A549 (cell line): Measurements from ENCODE around the gene SEC11A. TPM values are rescaled to one million over a fixed set of nuclear protein-coding genes. Genes with fewer than 3 reads are reported as not detected.

Experiments used
- ATAC-seq, 2 experiments: fragments of 200-7000 bp in 1 of 2; fragments of >200 bp in 1 of 2; cut with Nextera tagmentation in 1 of 2; cut with Tn5 transposase in 1 of 2; 3 replicates each; pipeline versions ENCODE4 v1.8.0 to v1.9.1; 2018 to 2020; ENCODE audit warnings: mild to moderate bottlenecking in 1 of 2, moderate library complexity in 1 of 2
- CTCF ChIA-PET: fragments of 300-600 bp; sonication (Branson Sonifier 250); formaldehyde crosslinking; extraction: SDS; loops from one replicate; lab custom pipeline; 2021; ENCODE audit warnings: antibody characterized with exemption, inconsistent platforms; lab: Yijun Ruan, JAX
- POLR2A ChIA-PET: fragments of 350-600 bp; formaldehyde crosslinking; extraction: SDS; loops from one replicate; lab custom pipeline; 2021; ENCODE audit warnings: antibody characterized with exemption, inconsistent platforms; lab: Yijun Ruan, JAX
- DNase-seq, 2 experiments: peaks; one replicate each; pipeline versions ENCODE4 v3.0.0 to v3.0.0-alpha.2; 2011 to 2016; ENCODE audit warnings: low read depth in 1 of 2, low spot score in 1 of 2
- FAIRE-seq: peaks from 2 replicates; lab custom pipeline; 2011; peaks lifted over from hg19 to GRCh38; lab: Jason Lieb, UNC
- H3K27ac ChIP-seq, 2 experiments: fragments of >200 bp; sonication (Bioruptor Twin); formaldehyde crosslinking; 3 replicates each; pipeline ENCODE4 v1.5.1; 2016 to 2017
- H3K4me1 ChIP-seq: fragments of >200 bp; sonication (Bioruptor Twin); formaldehyde crosslinking; 3 replicates; pipeline ENCODE4 v1.6.1; 2016
- H3K4me2 ChIP-seq: fragments of >200 bp; sonication (Bioruptor Twin); formaldehyde crosslinking; 3 replicates; pipeline ENCODE4 v1.6.1; 2016
- H3K4me3 ChIP-seq: fragments of >200 bp; sonication (Bioruptor Twin); formaldehyde crosslinking; 3 replicates; pipeline ENCODE4 v1.5.1; 2016
- H3K9me3 ChIP-seq: fragments of >200 bp; sonication (Bioruptor Twin); formaldehyde crosslinking; 3 replicates; pipeline ENCODE4 v1.6.1; 2016
- BHLHE40 ChIP-seq: IDR thresholded peaks from 2 replicates; pipeline ENCODE4 v1.6.1; 2012; ENCODE audit warnings: low read depth, low read length, inconsistent platforms
- CBX8 ChIP-seq: fragments of 200-600 bp; sonication (generic); IDR thresholded peaks from 2 replicates; pipeline ENCODE4 v1.6.1; 2016
- CEBPB ChIP-seq, 2 experiments: fragments of >200 bp in 1 of 2; sonication (Bioruptor Twin) in 1 of 2; formaldehyde crosslinking in 1 of 2; IDR thresholded peaks; 2 replicates each; pipeline ENCODE4 v1.6.1; 2012 to 2016
- CHD2 ChIP-seq: fragments of 150-350 bp; IDR thresholded peaks from 2 replicates; pipeline ENCODE4 v1.6.1; 2014; ENCODE audit warnings: low read length; ENCODE audit not compliant: partially characterized antibody
- CHD4 ChIP-seq: fragments of 200-600 bp; sonication (generic); IDR thresholded peaks from 2 replicates; pipeline ENCODE4 v1.6.1; 2016; ENCODE audit warnings: antibody characterized with exemption, mild to moderate bottlenecking, borderline replicate concordance
- EHF ChIP-seq: fragments of 250-450 bp; sonication (Bioruptor Pico); IDR thresholded peaks from 2 replicates; pipeline ENCODE4 v1.5.0; 2020; ENCODE audit warnings: mild to moderate bottlenecking
- ESRRA ChIP-seq: fragments of 150-350 bp; IDR thresholded peaks from 2 replicates; pipeline ENCODE4 v1.6.1; 2014; ENCODE audit warnings: mild to moderate bottlenecking, low read length, borderline replicate concordance
- FOXS1 ChIP-seq: fragments of 250-450 bp; sonication (Bioruptor Pico); IDR thresholded peaks from 2 replicates; pipeline ENCODE4 v1.5.0; 2020; ENCODE audit warnings: mild to moderate bottlenecking, moderate library complexity
- GATA3 ChIP-seq: IDR thresholded peaks from 2 replicates; pipeline ENCODE4 v1.6.1; 2012; ENCODE audit warnings: borderline replicate concordance
- HDAC2 ChIP-seq: fragments of 200-600 bp; sonication (generic); IDR thresholded peaks from 2 replicates; pipeline ENCODE4 v1.6.1; 2016
- HOXA7 ChIP-seq: fragments of 250-450 bp; sonication (Bioruptor Pico); IDR thresholded peaks from 2 replicates; pipeline ENCODE4 v1.5.0; 2020; ENCODE audit warnings: mild to moderate bottlenecking, moderate library complexity
- JUN ChIP-seq, 2 experiments: fragments of >200 bp; sonication (Bioruptor Twin); formaldehyde crosslinking; IDR thresholded peaks; 2 replicates in 1 of 2; 3 replicates in 1 of 2; pipeline ENCODE4 v1.6.1; 2016 to 2017
- KDM5A ChIP-seq: fragments of 200-600 bp; sonication (generic); IDR thresholded peaks from 2 replicates; pipeline ENCODE4 v1.6.1; 2016; ENCODE audit warnings: antibody characterized with exemption, mild to moderate bottlenecking
- MAFK ChIP-seq: fragments of 450-650 bp; IDR thresholded peaks from 2 replicates; pipeline ENCODE4 v1.6.1; 2014; ENCODE audit not compliant: partially characterized antibody
- MYC ChIP-seq: IDR thresholded peaks from 2 replicates; pipeline ENCODE4 v1.6.1; 2012; ENCODE audit warnings: mild to moderate bottlenecking, inconsistent platforms, low read length, improper control_type of control experiment, borderline replicate concordance
- NPAS2 ChIP-seq: fragments of 250-450 bp; sonication (Bioruptor Pico); IDR thresholded peaks from 2 replicates; pipeline ENCODE4 v1.8.0; 2022; ENCODE audit warnings: mild to moderate bottlenecking, moderate library complexity, borderline replicate concordance
- NR3C1 ChIP-seq: fragments of >200 bp; sonication (Bioruptor Twin); formaldehyde crosslinking; IDR thresholded peaks from 3 replicates; pipeline ENCODE4 v1.6.1; 2017
- PHF8 ChIP-seq: fragments of 200-600 bp; sonication (generic); IDR thresholded peaks from 2 replicates; pipeline ENCODE4 v1.6.1; 2016; ENCODE audit warnings: low read depth, mild to moderate bottlenecking, antibody characterized with exemption, moderate library complexity, borderline replicate concordance
- POLR2A ChIP-seq: IDR thresholded peaks from 2 replicates; pipeline ENCODE4 v1.6.1; 2012; ENCODE audit warnings: mild to moderate bottlenecking, low read length
- RAD21 ChIP-seq, 2 experiments: fragments of >200 bp in 1 of 2; sonication (Bioruptor Twin) in 1 of 2; formaldehyde crosslinking in 1 of 2; IDR thresholded peaks in 1 of 2; conservative IDR thresholded peaks in 1 of 2; 2 replicates in 1 of 2; 3 replicates in 1 of 2; pipeline ENCODE4 v1.6.1; 2012 to 2018; ENCODE audit warnings: inconsistent platforms in 1 of 2
- RARB ChIP-seq: fragments of 250-450 bp; sonication (Bioruptor Pico); IDR thresholded peaks from 2 replicates; pipeline ENCODE4 v1.8.0; 2021; ENCODE audit warnings: mild to moderate bottlenecking, moderate library complexity
- RNF2 ChIP-seq: fragments of 200-600 bp; sonication (generic); IDR thresholded peaks from 2 replicates; pipeline ENCODE4 v1.6.1; 2016; ENCODE audit warnings: low read depth, mild to moderate bottlenecking, antibody characterized with exemption, moderate library complexity, borderline replicate concordance
- SMC3 ChIP-seq: fragments of >200 bp; sonication (Bioruptor Twin); formaldehyde crosslinking; IDR thresholded peaks from 3 replicates; pipeline ENCODE4 v1.6.1; 2018; ENCODE audit warnings: inconsistent platforms
- SREBF2 ChIP-seq: fragments of 450-650 bp; IDR thresholded peaks from 2 replicates; pipeline ENCODE4 v1.6.1; 2014; ENCODE audit warnings: mild to moderate bottlenecking, moderate library complexity
- TP53 ChIP-seq: fragments of 250-450 bp; sonication (Bioruptor Pico); IDR thresholded peaks from 2 replicates; pipeline ENCODE4 v1.5.0; 2021; ENCODE audit warnings: mild to moderate bottlenecking, moderate library complexity
- ZC3H11A ChIP-seq: fragments of 450-650 bp; IDR thresholded peaks from 2 replicates; pipeline ENCODE4 v1.6.1; 2014; ENCODE audit warnings: antibody characterized with exemption, mild to moderate bottlenecking
- ZFP36 ChIP-seq: fragments of 450-650 bp; IDR thresholded peaks from 2 replicates; pipeline ENCODE4 v1.6.1; 2014; ENCODE audit warnings: borderline replicate concordance; ENCODE audit not compliant: partially characterized antibody
- ZNF302 ChIP-seq: fragments of 250-450 bp; sonication (Bioruptor Pico); IDR thresholded peaks from 2 replicates; pipeline ENCODE4 v1.9.0; 2021; ENCODE audit warnings: inconsistent platforms, mild to moderate bottlenecking, moderate library complexity
- WGBS: methylation state at CpG from one replicate; pipeline ENCODE4 v1.1.6; 2017; ENCODE audit errors: missing lambda C conversion rate; 5-methylcytosine and 5-hydroxymethylcytosine counted together
- polyA plus RNA-seq, 4 experiments: library from polyadenylated mRNA; depleted of rRNA in 3 of 4; stranded (reverse); fragments of >200 nt; fragmentation: RNase III in 1 of 4; extraction: RNeasy Plus Mini Kit Qiagen cat#74134 plus additional on column Dnase treatment in 1 of 4; gene quantifications; 2 replicates in 3 of 4; 3 replicates in 1 of 4; pipeline ENCODE4 v1.2.3, GENCODE V29; 2011 to 2017
- TF ChIP-seq, protein P1 (sequence below): IDR thresholded peaks from 2 replicates; pipeline ENCODE4 v1.6.1; 2012
- TF ChIP-seq, protein P2 (sequence below): fragments of >200 bp; sonication (Bioruptor Twin); formaldehyde crosslinking; IDR thresholded peaks from 2 replicates; pipeline ENCODE4 v1.6.1; 2016
- TF ChIP-seq, protein P3 (sequence below): fragments of 150-350 bp; IDR thresholded peaks from 2 replicates; pipeline ENCODE4 v1.6.1; 2014; ENCODE audit warnings: low read depth, mild to moderate bottlenecking, low read length
- TF ChIP-seq, protein P4 (sequence below): fragments of 250-450 bp; sonication (Bioruptor Pico); IDR thresholded peaks from 2 replicates; pipeline ENCODE4 v1.5.0; 2020; ENCODE audit warnings: low read depth, mild to moderate bottlenecking, moderate library complexity
- TF ChIP-seq, protein P5 (sequence below): fragments of 200-600 bp; sonication (generic); IDR thresholded peaks from 2 replicates; pipeline ENCODE4 v1.6.1; 2016; ENCODE audit warnings: antibody characterized with exemption, mild to moderate bottlenecking, moderate library complexity

Gene SEC11A
- polyA plus RNA-seq, 2 of the 4 experiments (the other 2 are of a cell fraction) = 380 to 490 TPM

DNA sequence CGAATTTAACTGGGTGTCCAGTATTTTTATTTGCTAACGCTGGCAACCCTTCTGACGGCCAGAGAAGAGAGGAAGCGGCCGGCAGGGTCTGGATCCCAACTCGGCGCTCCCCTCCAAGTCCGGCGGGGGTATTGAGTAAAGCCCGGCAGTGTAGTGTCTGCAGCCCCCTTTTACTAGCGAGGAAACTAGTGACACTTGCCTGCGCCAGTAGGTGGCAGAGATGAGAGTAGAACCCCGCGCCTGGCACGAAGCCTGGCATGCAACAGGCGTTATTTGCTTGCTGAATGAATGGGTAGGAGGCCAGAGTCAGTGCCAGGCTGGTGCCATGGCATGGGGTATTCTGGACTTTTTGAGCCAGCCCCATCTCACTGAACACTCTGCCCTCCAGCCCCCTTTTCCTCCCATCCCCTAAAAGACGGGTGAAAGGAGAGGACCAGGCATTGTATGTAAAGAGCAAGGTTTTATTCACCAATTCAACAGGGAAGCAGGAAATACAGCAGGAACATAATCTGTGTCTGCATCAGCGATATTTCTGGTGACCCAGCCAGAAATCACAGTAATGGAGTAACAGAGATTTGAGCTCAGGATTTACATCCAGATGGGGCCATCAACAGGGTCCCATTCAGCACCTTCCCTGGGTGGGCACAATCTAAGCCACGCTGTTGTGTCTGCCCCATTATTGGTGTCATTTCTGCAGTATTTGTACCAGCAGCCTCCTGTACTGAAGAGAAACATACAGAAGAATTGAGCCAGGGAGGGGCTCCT is 61.1 kb downstream of the SEC11A start (continued):
- TF ChIP-seq PHF8 (no peak), POLR2A (no peak), NPAS2 (CRISPR knock-in tag) (no peak), ZFP36 (no peak), CHD4 (no peak), EHF (CRISPR knock-in tag) (no peak), TP53 (CRISPR knock-in tag) (no peak), JUN (IDR thresholded peaks at IDR 0.05) (no peak), CEBPB (IDR thresholded peaks at IDR 0.05) (0 out of 4 replicates have a peak, but pooled peaks of 1 of the 2 experiments have one; percentile 23), HOXA7 (CRISPR knock-in tag) (no peak), ESRRA (no peak), RARB (CRISPR knock-in tag) (no peak), HDAC2 (no peak), SREBF2 (no peak), ZC3H11A (no peak), FOXS1 (CRISPR knock-in tag) (no peak), SMC3 (peak; percentile 88), CHD2 (no peak), NR3C1 (no peak), KDM5A (no peak), ZNF302 (CRISPR knock-in tag) (no peak), RNF2 (no peak), RAD21 (conservative IDR thresholded peaks at IDR 0.05 in 1 of 2, IDR thresholded peaks at IDR 0.05 in 1 of 2) (peak; percentile 70 to 74), BHLHE40 (no peak), CBX8 (no peak)
- TF ChIP-seq, protein P1, sequence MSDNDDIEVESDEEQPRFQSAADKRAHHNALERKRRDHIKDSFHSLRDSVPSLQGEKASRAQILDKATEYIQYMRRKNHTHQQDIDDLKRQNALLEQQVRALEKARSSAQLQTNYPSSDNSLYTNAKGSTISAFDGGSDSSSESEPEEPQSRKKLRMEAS = 0 out of 2 replicates have a peak, but pooled peaks have one; percentile 39
- TF ChIP-seq, protein P2, sequence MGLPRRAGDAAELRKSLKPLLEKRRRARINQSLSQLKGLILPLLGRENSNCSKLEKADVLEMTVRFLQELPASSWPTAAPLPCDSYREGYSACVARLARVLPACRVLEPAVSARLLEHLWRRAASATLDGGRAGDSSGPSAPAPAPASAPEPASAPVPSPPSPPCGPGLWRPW = no peak

DNA sequence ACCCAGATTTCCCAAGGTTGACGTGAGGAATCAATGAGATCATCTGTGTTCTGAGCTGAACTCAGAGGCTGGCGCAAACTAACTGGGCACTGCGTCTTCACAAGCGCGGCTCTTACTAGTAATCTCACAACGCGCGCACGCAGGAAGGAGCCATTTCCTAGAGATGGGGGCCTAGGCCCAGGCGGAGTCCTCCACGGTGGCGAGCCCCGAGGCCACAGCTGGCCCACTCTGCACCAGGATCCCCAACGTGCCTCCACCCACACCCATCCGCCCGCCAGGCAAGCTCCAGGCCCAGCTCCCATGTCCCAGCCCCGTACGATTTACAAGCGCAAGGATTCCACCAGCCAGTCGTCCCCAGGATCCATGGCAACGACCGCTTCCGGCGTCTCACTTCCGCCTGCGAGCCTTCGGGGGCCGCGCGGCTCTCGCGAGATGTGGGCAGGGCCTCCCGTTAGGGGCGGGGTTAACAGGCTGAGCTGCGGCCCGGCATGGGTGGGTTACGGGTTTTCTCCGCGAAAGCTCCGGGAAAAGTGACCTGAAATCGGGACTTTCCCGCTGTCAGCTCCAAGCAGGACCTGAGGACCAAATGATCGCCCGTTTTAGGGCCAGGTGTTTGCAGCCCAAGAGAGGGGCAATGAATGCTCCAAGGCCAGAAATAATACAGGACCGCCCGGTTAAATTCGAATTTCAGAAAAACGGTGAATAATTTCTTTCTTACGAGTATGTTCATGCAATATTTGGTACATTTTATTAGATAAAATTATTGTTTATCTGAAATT is 61.8 kb downstream of the SEC11A start, which contains the start of gene WDR73:
WDR73 (minus strand) TSS at position 374 of the 779 bp plus-strand sequence; CDS start at position 365, 9 bp downstream.
- H3K4me1 ChIP-seq = peaks cover 46% of the 10 kb centered on the region
- under 1% methylated on average over 38 of the region's 49 CpGs for WGBS
- TF ChIP-seq, protein P3, sequence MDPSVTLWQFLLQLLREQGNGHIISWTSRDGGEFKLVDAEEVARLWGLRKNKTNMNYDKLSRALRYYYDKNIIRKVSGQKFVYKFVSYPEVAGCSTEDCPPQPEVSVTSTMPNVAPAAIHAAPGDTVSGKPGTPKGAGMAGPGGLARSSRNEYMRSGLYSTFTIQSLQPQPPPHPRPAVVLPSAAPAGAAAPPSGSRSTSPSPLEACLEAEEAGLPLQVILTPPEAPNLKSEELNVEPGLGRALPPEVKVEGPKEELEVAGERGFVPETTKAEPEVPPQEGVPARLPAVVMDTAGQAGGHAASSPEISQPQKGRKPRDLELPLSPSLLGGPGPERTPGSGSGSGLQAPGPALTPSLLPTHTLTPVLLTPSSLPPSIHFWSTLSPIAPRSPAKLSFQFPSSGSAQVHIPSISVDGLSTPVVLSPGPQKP = peak; percentile 27; the same call in 1 of the 2 replicates
- TF ChIP-seq RAD21 (conservative IDR thresholded peaks at IDR 0.05 in 1 of 2, IDR thresholded peaks at IDR 0.05 in 1 of 2) = no peak; a peak in 1 of 5 replicates
- TF ChIP-seq, protein P4, sequence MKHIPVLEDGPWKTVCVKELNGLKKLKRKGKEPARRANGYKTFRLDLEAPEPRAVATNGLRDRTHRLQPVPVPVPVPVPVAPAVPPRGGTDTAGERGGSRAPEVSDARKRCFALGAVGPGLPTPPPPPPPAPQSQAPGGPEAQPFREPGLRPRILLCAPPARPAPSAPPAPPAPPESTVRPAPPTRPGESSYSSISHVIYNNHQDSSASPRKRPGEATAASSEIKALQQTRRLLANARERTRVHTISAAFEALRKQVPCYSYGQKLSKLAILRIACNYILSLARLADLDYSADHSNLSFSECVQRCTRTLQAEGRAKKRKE (CRISPR knock-in tag) = no peak
- TF ChIP-seq, protein P5, sequence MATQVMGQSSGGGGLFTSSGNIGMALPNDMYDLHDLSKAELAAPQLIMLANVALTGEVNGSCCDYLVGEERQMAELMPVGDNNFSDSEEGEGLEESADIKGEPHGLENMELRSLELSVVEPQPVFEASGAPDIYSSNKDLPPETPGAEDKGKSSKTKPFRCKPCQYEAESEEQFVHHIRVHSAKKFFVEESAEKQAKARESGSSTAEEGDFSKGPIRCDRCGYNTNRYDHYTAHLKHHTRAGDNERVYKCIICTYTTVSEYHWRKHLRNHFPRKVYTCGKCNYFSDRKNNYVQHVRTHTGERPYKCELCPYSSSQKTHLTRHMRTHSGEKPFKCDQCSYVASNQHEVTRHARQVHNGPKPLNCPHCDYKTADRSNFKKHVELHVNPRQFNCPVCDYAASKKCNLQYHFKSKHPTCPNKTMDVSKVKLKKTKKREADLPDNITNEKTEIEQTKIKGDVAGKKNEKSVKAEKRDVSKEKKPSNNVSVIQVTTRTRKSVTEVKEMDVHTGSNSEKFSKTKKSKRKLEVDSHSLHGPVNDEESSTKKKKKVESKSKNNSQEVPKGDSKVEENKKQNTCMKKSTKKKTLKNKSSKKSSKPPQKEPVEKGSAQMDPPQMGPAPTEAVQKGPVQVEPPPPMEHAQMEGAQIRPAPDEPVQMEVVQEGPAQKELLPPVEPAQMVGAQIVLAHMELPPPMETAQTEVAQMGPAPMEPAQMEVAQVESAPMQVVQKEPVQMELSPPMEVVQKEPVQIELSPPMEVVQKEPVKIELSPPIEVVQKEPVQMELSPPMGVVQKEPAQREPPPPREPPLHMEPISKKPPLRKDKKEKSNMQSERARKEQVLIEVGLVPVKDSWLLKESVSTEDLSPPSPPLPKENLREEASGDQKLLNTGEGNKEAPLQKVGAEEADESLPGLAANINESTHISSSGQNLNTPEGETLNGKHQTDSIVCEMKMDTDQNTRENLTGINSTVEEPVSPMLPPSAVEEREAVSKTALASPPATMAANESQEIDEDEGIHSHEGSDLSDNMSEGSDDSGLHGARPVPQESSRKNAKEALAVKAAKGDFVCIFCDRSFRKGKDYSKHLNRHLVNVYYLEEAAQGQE = peak; percentile 100
- TF ChIP-seq, protein P1 = peak; percentile 58
- peak; percentile 54; the same call in 1 of the 2 replicates for TF ChIP-seq GATA3
- TF ChIP-seq MAFK = no peak
- no peak for TF ChIP-seq FOXS1 (CRISPR knock-in tag)
- TF ChIP-seq MYC = no peak

More for the DNA sequence above, 61.8 kb downstream of the SEC11A start, which contains the start of gene WDR73:
- Histone ChIP-seq H3K27ac (peak within 1 kb of the TSS; percentile 90 to 95), H3K4me2 (peak within 1 kb of the TSS; percentile 86), H3K4me3 (peak within 1 kb of the TSS; percentile 73), H3K9me3 (no peaks in the 10 kb centered on the region)
- DNase-seq = peak; percentile 91 to 96
- no peak for FAIRE-seq
- POLR2A ChIA-PET = interaction anchor here (0.6 to 2.1 kb wide), 13 partner anchors 9 to 274 kb away, joined by 3 to 15 read pairs (median 6); partner anchors contain the start of genes SEC11A and ZSCAN2
- ATAC-seq = peak; percentile 77 to 86
- CTCF ChIA-PET = interaction anchor here (0.5 to 8.6 kb wide), 31 partner anchors 8 to 515 kb away, joined by 3 to 85 read pairs (median 3); no protein-coding TSS in a partner anchor
